K562 (cell line): ENCODE measurements around the gene TBC1D9. TPM values are rescaled to one million over a fixed set of nuclear protein-coding genes. Genes with fewer than 3 reads are reported as not detected.

Experiments used
- ATAC-seq: fragments of 200-7000 bp; cut with Tn5 transposase; 3 replicates; pipeline ENCODE4 v1.9.1; 2020; ENCODE audit warnings: moderate library complexity
- BruUV-seq: library from RNA; stranded (reverse); fragments of 400-500 nt; replicated peaks from 2 replicates; lab custom pipeline; 2021; lab: Mats Ljungman, UMichigan
- CTCF ChIA-PET: fragments of 300-600 bp; formaldehyde crosslinking; extraction: SDS; loops from one replicate; lab custom pipeline; 2021; ENCODE audit warnings: low intra/inter-chr PET ratio; lab: Yijun Ruan, JAX
- POLR2A ChIA-PET: fragments of 300-600, 350-650 bp; sonication (Branson Sonifier 250); formaldehyde crosslinking; extraction: SDS; loops from one replicate; lab custom pipeline; 2021; ENCODE audit warnings: antibody characterized with exemption, inconsistent platforms; lab: Yijun Ruan, JAX
- DNase-seq, 4 experiments: peaks; one replicate each; pipeline versions ENCODE4 v3.0.0 to v3.0.0-alpha.2; 2011 to 2018; ENCODE audit warnings: low spot score in 3 of 4, mixed read lengths in 3 of 4; ENCODE audit errors: extremely low read depth in 1 of 4
- FAIRE-seq: peaks from 2 replicates; lab custom pipeline; 2011; peaks lifted over from hg19 to GRCh38; lab: Jason Lieb, UNC
- H2AFZ ChIP-seq: 2 replicates; pipeline ENCODE4 v1.6.0; 2011; ENCODE audit warnings: low read depth, low read length, control low read depth, inconsistent platforms
- H3K27ac ChIP-seq: fragments of 200-600 bp; 3 replicates; pipeline ENCODE4 v1.8.0; 2011; ENCODE audit warnings: low read depth, mild to moderate bottlenecking, control low read depth, inconsistent platforms, low read length, moderate library complexity, mixed read lengths; ENCODE audit errors: extremely low read depth
- H3K27me3 ChIP-seq, 2 experiments: fragments of 300-600 bp in 1 of 2; 2 replicates in 1 of 2; 3 replicates in 1 of 2; pipeline versions ENCODE4 v1.6.0 to v1.8.0; 2011; ENCODE audit warnings: inconsistent platforms in 2 of 2, low read length in 2 of 2, mild to moderate bottlenecking in 1 of 2, mixed read lengths in 1 of 2, moderate library complexity in 1 of 2; ENCODE audit not compliant: control insufficient read depth in 2 of 2, insufficient read depth in 2 of 2
- H3K36me3 ChIP-seq: fragments of 300-600 bp; 3 replicates; pipeline ENCODE4 v1.8.0; 2011; ENCODE audit warnings: mild to moderate bottlenecking, low read length, inconsistent platforms; ENCODE audit not compliant: control insufficient read depth, insufficient read depth
- H3K4me1 ChIP-seq, 2 experiments: fragments of 200-600 bp in 1 of 2; replicated peaks in 1 of 2; 2 replicates in 1 of 2; 3 replicates in 1 of 2; pipeline versions ENCODE4 v1.5.1 to v1.8.0; 2011; ENCODE audit warnings: inconsistent platforms in 2 of 2, low read length in 2 of 2, mild to moderate bottlenecking in 1 of 2, mixed read lengths in 1 of 2, moderate library complexity in 1 of 2; ENCODE audit not compliant: control insufficient read depth in 2 of 2, insufficient read depth in 2 of 2
- H3K4me2 ChIP-seq: 2 replicates; pipeline ENCODE4 v1.6.1; 2011; ENCODE audit warnings: low read length, control low read depth, inconsistent platforms, mixed read lengths; ENCODE audit not compliant: insufficient read depth
- H3K4me3 ChIP-seq: fragments of 200-600 bp; sonication (generic), shearing (Covaris generic); 2 replicates; pipeline ENCODE4 v1.5.1; 2016; ENCODE audit warnings: control low read depth, inconsistent platforms
- H3K79me2 ChIP-seq: fragments of 200-600 bp; 3 replicates; pipeline ENCODE4 v1.8.0; 2011; ENCODE audit warnings: low read length, inconsistent platforms; ENCODE audit not compliant: control insufficient read depth, insufficient read depth
- H3K9ac ChIP-seq, 2 experiments: 2 replicates each; pipeline versions ENCODE4 v1.6.0 to v1.6.1; 2011; ENCODE audit warnings: low read depth in 2 of 2, low read length in 2 of 2, control low read depth in 1 of 2, inconsistent platforms in 1 of 2, mild to moderate bottlenecking in 1 of 2, mixed read lengths in 1 of 2; ENCODE audit not compliant: insufficient read depth in 1 of 2
- H3K9me1 ChIP-seq: one replicate; pipeline ENCODE4 v1.6.0; 2011; ENCODE audit warnings: inconsistent platforms, mild to moderate bottlenecking, low read length, moderate library complexity; ENCODE audit not compliant: control insufficient read depth, insufficient read depth
- H3K9me3 ChIP-seq: replicated peaks from 2 replicates; pipeline ENCODE4 v1.5.1; 2011; ENCODE audit warnings: low read depth, low read length, inconsistent platforms; ENCODE audit not compliant: control insufficient read depth, insufficient read depth
- H4K20me1 ChIP-seq: replicated peaks from 2 replicates; pipeline ENCODE4 v1.6.1; 2011; ENCODE audit warnings: low read length, inconsistent platforms, mixed read lengths; ENCODE audit not compliant: control insufficient read depth, insufficient read depth
- ASH1L ChIP-seq: fragments of 450-650 bp; IDR thresholded peaks from 2 replicates; pipeline ENCODE4 v1.6.1; 2018; ENCODE audit warnings: borderline replicate concordance, mild to moderate bottlenecking, low read depth; ENCODE audit not compliant: partially characterized antibody
- BCLAF1 ChIP-seq, 2 experiments: fragments of 450-650 bp in 1 of 2; IDR thresholded peaks; 2 replicates each; pipeline ENCODE4 v1.6.1; 2011 to 2017; ENCODE audit warnings: low read depth in 2 of 2, antibody characterized with exemption in 1 of 2, borderline replicate concordance in 1 of 2, low read length in 1 of 2, mild to moderate bottlenecking in 1 of 2, mixed read lengths in 1 of 2; ENCODE audit not compliant: control insufficient read depth in 1 of 2
- GATA2 ChIP-seq: sonication (generic); formaldehyde crosslinking; IDR thresholded peaks from 2 replicates; pipeline ENCODE4 v1.4.0; 2020; ENCODE audit warnings: mild to moderate bottlenecking, missing genetic modification reagents
- KDM5B ChIP-seq: fragments of 200-600 bp; sonication (generic); IDR thresholded peaks from 2 replicates; pipeline ENCODE4 v1.6.1; 2012; ENCODE audit warnings: low read depth, mild to moderate bottlenecking, moderate library complexity, low read length, control low read depth, inconsistent platforms; ENCODE audit not compliant: insufficient replicate concordance
- KHSRP ChIP-seq: fragments of 450-650 bp; IDR thresholded peaks from 2 replicates; pipeline ENCODE4 v1.6.1; 2017
- MCM2 ChIP-seq: fragments of 450-650 bp; IDR thresholded peaks from 2 replicates; pipeline ENCODE4 v1.6.1; 2017; ENCODE audit warnings: low read depth, mild to moderate bottlenecking
- MED1 ChIP-seq: sonication (generic); formaldehyde crosslinking; IDR thresholded peaks from 2 replicates; pipeline ENCODE4 v1.8.1; 2023; ENCODE audit warnings: missing genetic modification reagents, borderline replicate concordance
- MYBL2 ChIP-seq, 2 experiments: fragments of 450-650 bp in 1 of 2; sonication (generic) in 1 of 2; formaldehyde crosslinking in 1 of 2; IDR thresholded peaks; 2 replicates each; pipeline versions ENCODE4 v1.6.1 to v1.8.1; 2017 to 2022; ENCODE audit warnings: borderline replicate concordance in 1 of 2, inconsistent platforms in 1 of 2, low read depth in 1 of 2, mild to moderate bottlenecking in 1 of 2, missing genetic modification reagents in 1 of 2, moderate library complexity in 1 of 2
- ZEB2 ChIP-seq: fragments of 450-650 bp; IDR thresholded peaks from 2 replicates; pipeline ENCODE4 v1.6.1; 2016
- ZNF212 ChIP-seq: fragments of 450-650 bp; formaldehyde crosslinking; IDR thresholded peaks from 2 replicates; pipeline ENCODE4 v1.4.0; 2020; ENCODE audit warnings: mild to moderate bottlenecking
- WGBS: fragments of 100-300 bp; shearing (Covaris generic); methylation state at CpG from one replicate; pipeline ENCODE4 v1.1.6; 2016; ENCODE audit warnings: low coverage, mixed read lengths; ENCODE audit not compliant: insufficient coverage; ENCODE audit errors: missing lambda C conversion rate; 5-methylcytosine and 5-hydroxymethylcytosine counted together
- in situ Hi-C: fragments of 300-500 bp; cut with MboI; formaldehyde crosslinking; loops from 4 replicates; pipeline ENCODE4 v1.15.0; 2018; ENCODE audit warnings: inconsistent platforms, mixed read lengths
- intact Hi-C: fragments of 100-400 bp; cut with micrococcal nuclease; formaldehyde crosslinking; loops from 2 replicates; pipeline ENCODE4 v1.14.2; 2022
- polyA plus RNA-seq, 8 experiments: library from polyadenylated mRNA; depleted of rRNA in 4 of 8; stranded (reverse) in 5 of 8; unstranded in 3 of 8; fragments of >200 nt; fragmentation: Nextera tagmentation in 2 of 8; fragmentation: Illumina TruSeq in 1 of 8; extraction: Ambion mirVana in 2 of 8; extraction: Trizol in 1 of 8; gene quantifications; 2 replicates each; pipeline versions ENCODE4 v1.2.1 to v1.2.3, GENCODE V29; 2011 to 2014; ENCODE audit warnings: inconsistent platforms in 1 of 8, missing spikeins in 1 of 8
- total RNA-seq, 7 experiments: library from RNA; depleted of rRNA in 6 of 7; stranded (reverse); fragments of >200 nt in 6 of 7; fragmentation: Illumina TruSeq in 2 of 7; extraction: Trizol in 2 of 7; gene quantifications; 2 replicates each; pipeline versions ENCODE4 v1.2.1 to v1.2.3, GENCODE V29; 2011 to 2021; ENCODE audit warnings: low replicate concordance in 1 of 7
- TF ChIP-seq, protein P1 (sequence below): fragments of 250-450 bp; sonication (Bioruptor Pico); IDR thresholded peaks from 2 replicates; pipeline ENCODE4 v1.5.0; 2021; ENCODE audit warnings: mild to moderate bottlenecking, borderline replicate concordance

TBC1D9 gene
- total and polyA plus RNA-seq, 9 of the 15 experiments (the other 6 are each of a cell fraction or from before 2014, with no cell fraction given) = 0.13 TPM; not detected in 8

DNA sequence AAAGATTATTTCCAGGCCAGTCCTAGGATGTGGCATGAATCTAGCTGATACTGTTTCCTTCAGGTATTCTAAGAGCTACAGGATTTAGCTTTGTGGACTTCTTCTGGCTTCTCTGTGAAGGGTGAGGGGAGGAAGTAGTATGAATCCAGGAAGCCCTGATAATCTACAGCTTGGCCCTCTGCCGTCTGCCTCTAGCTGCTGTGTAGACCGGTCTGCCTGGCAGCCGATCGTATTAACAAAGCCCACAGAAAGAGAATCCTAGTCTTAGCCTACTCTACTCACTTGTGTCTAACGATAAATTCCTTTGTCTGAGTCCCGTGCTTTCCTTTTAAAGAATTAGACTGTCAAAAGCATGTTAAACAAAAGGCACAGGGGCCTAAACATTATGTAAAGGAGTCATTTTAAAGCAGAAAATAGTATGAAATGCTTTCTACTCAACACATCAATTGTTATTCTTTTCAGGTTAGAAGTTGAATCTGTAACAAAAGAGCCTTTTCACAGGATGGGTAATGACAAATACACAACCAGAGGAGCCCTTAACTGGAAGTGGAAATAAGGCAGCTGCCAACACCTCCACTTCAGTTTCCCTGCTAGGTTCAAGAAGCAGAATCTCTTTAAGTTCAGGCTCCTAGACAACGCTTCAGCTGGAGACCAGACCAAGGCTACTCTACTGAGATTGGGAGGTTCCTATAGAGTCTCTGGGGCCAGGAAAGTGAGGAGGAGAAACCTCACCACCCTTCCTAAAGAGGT, 138.5 kb downstream of the TBC1D9 start:
- ChIA-PET POLR2A (no interaction called here), CTCF (no interaction called here)
- H3K79me2 ChIP-seq = no peaks in the 10 kb centered on the region
- no peak for DNase-seq
- no peaks in the 10 kb centered on the region for H3K9me3 ChIP-seq
- no peak for ATAC-seq
- TF ChIP-seq KDM5B = no peak
- no peak for TF ChIP-seq ZEB2
- no peak for TF ChIP-seq BCLAF1 (IDR thresholded peaks at IDR 0.05; ENCODE audit: borderline replicate concordance in 1 of 2, control insufficient read depth in 1 of 2, low read depth in 2 of 2, low read length in 1 of 2)
- no peak for TF ChIP-seq MCM2
- no peak for TF ChIP-seq KHSRP
- TF ChIP-seq ZNF212 (CRISPR knock-in tag) = no peak
- TF ChIP-seq, protein P1, sequence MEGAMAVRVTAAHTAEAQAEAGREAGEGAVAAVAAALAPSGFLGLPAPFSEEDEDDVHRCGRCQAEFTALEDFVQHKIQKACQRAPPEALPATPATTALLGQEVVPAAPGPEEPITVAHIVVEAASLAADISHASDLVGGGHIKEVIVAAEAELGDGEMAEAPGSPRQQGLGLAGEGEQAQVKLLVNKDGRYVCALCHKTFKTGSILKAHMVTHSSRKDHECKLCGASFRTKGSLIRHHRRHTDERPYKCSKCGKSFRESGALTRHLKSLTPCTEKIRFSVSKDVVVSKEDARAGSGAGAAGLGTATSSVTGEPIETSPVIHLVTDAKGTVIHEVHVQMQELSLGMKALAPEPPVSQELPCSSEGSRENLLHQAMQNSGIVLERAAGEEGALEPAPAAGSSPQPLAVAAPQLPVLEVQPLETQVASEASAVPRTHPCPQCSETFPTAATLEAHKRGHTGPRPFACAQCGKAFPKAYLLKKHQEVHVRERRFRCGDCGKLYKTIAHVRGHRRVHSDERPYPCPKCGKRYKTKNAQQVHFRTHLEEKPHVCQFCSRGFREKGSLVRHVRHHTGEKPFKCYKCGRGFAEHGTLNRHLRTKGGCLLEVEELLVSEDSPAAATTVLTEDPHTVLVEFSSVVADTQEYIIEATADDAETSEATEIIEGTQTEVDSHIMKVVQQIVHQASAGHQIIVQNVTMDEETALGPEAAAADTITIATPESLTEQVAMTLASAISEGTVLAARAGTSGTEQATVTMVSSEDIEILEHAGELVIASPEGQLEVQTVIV = no peak
- no peak for TF ChIP-seq GATA2 (CRISPR knock-in tag)
- no peak for TF ChIP-seq MYBL2 (IDR thresholded peaks at IDR 0.05; ENCODE audit: low read depth)
- no peak for TF ChIP-seq MYBL2 (CRISPR knock-in tag; IDR thresholded peaks at IDR 0.05; ENCODE audit: borderline replicate concordance)
- TF ChIP-seq ASH1L = no peak
- TF ChIP-seq MED1 (CRISPR knock-in tag) = no peak
- peaks cover 16 to 17% of the 10 kb centered on the region in 2 experiments for H3K27me3 ChIP-seq
- H3K36me3 ChIP-seq = no peaks in the 10 kb centered on the region
- in situ Hi-C loops (no loop called here), intact Hi-C loops (no loop called here)
- under 1% methylated on average over 7 of the region's 7 CpGs for WGBS
- no peaks in the 10 kb centered on the region for H4K20me1 ChIP-seq
- no peak for FAIRE-seq
- H3K4me2 ChIP-seq = no peak overlapping the region
- peaks cover 0 to 6% of the 10 kb centered on the region in 2 experiments; a peak in 1 of 5 replicates for H3K4me1 ChIP-seq
- H2AFZ ChIP-seq = no peak overlapping the region
- H3K4me3 ChIP-seq = no peak overlapping the region
- BruUV-seq = no TSS peak
- no peak overlapping the region for H3K9ac ChIP-seq
- no peak overlapping the region for H3K27ac ChIP-seq
- H3K9me1 ChIP-seq = no peaks in the 10 kb centered on the region
